ENCODE results near the gene ADIPOR2.
A peak's percentile ranks its signal among the peaks of the same experiment; 100 is the strongest.

The ADIPOR2 gene

GRCh38 chr12:1760566-1761382, 69.9 kb downstream of the ADIPOR2 start:
- no peak for DNase-seq (ENCODE audit: low read depth, low spot score)
- H3K4me3 ChIP-seq (ENCODE audit: low read length): no peak overlapping the region

GRCh38 chr12:1761857-1762256, 71.0 kb downstream of the ADIPOR2 start:
- no peak for DNase-seq (ENCODE audit: low read depth, low spot score)

DNA sequence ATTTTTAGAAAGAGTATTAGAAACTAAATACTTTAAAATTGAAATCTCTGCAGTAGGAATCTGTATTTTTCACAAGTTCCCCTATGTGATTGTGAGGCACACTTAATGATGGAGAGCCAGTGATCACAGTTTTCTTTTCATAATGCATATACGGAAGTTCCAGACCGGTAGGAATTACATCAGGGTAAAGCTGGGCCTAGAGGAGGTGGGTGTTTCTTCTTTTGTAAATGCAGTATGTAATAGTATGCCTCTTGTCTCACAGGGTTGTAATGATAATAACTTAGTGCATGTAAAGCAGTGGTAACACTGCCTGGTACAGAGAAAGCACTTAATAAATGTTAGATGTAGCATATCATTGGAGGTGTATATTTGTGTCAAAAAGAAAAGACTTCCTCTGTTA, 72.3 kb downstream of the ADIPOR2 start:
- DNase-seq (ENCODE audit: low read depth, low spot score): no peak
- no peak overlapping the region for H3K4me3 ChIP-seq (ENCODE audit: low read length)

More at GRCh38 chr12:1761857-1762256, 71.0 kb downstream of the ADIPOR2 start:
- no peak overlapping the region for H3K4me3 ChIP-seq (ENCODE audit: low read length)

GRCh38 chr12:1766110-1766509, 75.2 kb downstream of the ADIPOR2 start:
- no peak for DNase-seq (ENCODE audit: low read depth, low spot score)
- H3K4me3 ChIP-seq (ENCODE audit: low read length): no peak overlapping the region

- no peak overlapping the region for H3K4me3 ChIP-seq (ENCODE audit: low read length)
- no peak for DNase-seq (ENCODE audit: low read depth, low spot score)
Observed at GRCh38 chr12:1767407-1768090, 76.7 kb downstream of the ADIPOR2 start.

DNA sequence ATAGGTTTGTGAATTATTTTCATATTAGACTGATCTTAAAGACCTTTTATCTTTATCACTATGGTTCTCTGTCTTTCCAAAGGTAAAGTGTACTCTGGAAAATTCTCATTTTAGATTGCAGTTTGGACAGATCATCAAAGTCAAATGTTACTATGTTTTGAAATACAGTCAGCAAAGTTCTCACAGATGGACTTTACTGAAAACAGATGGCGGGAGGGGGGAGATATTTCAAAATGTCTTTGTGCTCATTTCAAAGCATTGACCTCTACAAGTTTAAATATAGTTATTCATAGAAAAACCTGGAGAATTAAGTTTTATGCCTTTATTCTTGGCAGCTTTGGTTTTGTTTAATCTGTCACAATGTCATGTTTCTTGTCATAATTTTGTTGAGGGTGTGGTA, 77.7 kb downstream of the ADIPOR2 start:
- H3K4me3 ChIP-seq (ENCODE audit: low read length): no peak overlapping the region
- no peak for DNase-seq (ENCODE audit: low read depth, low spot score)

GRCh38 chr12:1769809-1770494, 79.1 kb downstream of the ADIPOR2 start:
- DNase-seq (ENCODE audit: low read depth, low spot score): no peak
- no peak overlapping the region for H3K4me3 ChIP-seq (ENCODE audit: low read length)

GRCh38 chr12:1773937-1774655, 83.2 kb downstream of the ADIPOR2 start:
- no peak overlapping the region for H3K4me3 ChIP-seq (ENCODE audit: low read length)
- DNase-seq (ENCODE audit: low read depth, low spot score): no peak

- H3K4me3 ChIP-seq (ENCODE audit: low read length): no peak overlapping the region
- DNase-seq (ENCODE audit: low read depth, low spot score): no peak
Observed at GRCh38 chr12:1776170-1776921, 85.5 kb downstream of the ADIPOR2 start.

- no peak for DNase-seq (ENCODE audit: low read depth, low spot score)
Observed at GRCh38 chr12:1777798-1778197, 86.9 kb downstream of the ADIPOR2 start.

DNA sequence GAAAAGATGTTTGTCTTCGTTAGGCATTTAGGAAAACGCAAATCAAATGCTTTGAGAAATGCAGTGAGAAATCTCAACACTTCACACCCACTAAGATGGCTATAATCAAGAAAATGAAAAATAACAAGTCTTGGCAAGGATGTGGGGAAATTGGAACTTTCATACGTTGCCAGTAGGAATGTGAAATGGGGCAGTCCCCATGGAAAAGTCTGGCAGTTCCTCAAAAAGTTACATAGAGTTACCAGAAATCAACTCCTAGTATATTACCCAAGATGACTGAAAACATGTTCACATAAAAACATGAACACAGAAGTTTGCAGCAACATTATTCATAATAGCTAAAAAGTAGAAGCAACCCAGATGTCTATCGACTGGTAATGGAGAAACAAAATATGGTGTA, 88.0 kb downstream of the ADIPOR2 start:
- H3K4me3 ChIP-seq (ENCODE audit: low read length): no peak overlapping the region
- DNase-seq (ENCODE audit: low read depth, low spot score): no peak

More at GRCh38 chr12:1777798-1778197, 86.9 kb downstream of the ADIPOR2 start:
- H3K4me3 ChIP-seq (ENCODE audit: low read length): no peak overlapping the region

GRCh38 chr12:1779783-1780182, 88.9 kb downstream of the ADIPOR2 start:
- no peak for DNase-seq (ENCODE audit: low read depth, low spot score)
- H3K4me3 ChIP-seq (ENCODE audit: low read length): no peak overlapping the region

GRCh38 chr12:1781772-1782171, 90.9 kb downstream of the ADIPOR2 start:
- no peak for DNase-seq (ENCODE audit: low read depth, low spot score)
- H3K4me3 ChIP-seq (ENCODE audit: low read length): no peak overlapping the region

DNA sequence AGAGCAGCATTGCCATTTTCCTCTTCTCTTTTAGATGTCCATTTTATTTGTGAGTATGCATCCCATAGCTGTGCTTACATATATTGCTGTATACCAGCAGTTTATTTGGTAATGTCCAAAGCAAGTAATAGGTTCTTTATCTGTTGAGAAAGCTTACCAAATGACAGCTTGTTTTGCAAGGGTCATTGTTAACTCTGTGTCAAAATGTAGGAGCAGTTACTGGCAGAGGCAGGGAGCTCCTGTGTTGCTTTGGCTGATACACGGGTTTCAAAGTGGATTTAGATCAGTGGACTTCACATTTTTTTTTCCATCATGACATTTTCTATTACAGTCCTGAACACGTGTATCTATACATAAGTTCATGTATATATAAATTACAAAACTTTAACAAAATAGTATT, 91.3 kb downstream of the ADIPOR2 start:
- no peak for DNase-seq (ENCODE audit: low read depth, low spot score)
- H3K4me3 ChIP-seq (ENCODE audit: low read length): no peak overlapping the region

DNA sequence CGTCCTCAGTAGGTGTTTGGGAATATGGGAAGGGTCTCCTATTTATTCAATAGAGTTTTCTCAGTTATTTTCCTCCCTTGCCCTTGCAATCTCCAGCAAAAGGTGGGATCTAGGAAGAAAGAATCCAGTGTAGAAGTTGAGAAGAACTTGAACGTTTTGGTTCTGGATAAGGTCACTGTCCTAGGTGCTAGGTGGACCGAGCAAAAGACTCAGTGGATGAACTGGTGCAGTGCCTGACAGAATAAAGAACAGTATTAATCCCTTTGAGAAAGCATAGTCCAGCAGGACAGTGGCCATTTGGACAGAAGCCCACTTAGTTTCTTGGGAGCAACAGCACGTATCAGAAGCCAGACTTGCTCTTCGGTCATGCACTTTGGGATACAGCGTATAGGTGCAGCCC, 96.8 kb downstream of the ADIPOR2 start:
- no peak for DNase-seq (ENCODE audit: low read depth, low spot score)
- no peak overlapping the region for H3K4me3 ChIP-seq (ENCODE audit: low read length)

DNA sequence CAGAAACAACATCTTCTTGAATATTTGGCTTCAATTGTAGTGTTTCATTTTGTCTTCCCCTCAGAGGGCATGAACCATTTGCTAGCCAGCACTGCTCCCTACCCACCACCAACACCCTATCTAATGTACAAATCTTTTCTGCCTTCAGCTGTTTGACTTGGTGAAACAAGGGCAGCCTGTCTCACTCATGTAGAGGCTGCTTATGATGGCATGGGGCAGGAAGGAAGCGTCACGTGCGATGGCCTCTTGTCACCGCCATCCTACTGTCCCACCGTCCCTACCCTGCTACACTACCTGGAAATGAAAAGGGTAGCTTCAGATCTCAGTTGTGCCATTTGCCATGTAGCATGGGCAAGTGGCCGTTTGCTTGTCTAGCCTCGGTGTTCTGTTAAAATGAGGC, 99.6 kb downstream of the ADIPOR2 start:
- H3K4me3 ChIP-seq (ENCODE audit: low read length): no peak overlapping the region
- DNase-seq (ENCODE audit: low read depth, low spot score): no peak

GRCh38 chr12:1791104-1791841, 100.4 kb downstream of the ADIPOR2 start:
- H3K4me3 ChIP-seq (ENCODE audit: low read length): no peak overlapping the region
- DNase-seq (ENCODE audit: low read depth, low spot score): peak; percentile 67

DNA sequence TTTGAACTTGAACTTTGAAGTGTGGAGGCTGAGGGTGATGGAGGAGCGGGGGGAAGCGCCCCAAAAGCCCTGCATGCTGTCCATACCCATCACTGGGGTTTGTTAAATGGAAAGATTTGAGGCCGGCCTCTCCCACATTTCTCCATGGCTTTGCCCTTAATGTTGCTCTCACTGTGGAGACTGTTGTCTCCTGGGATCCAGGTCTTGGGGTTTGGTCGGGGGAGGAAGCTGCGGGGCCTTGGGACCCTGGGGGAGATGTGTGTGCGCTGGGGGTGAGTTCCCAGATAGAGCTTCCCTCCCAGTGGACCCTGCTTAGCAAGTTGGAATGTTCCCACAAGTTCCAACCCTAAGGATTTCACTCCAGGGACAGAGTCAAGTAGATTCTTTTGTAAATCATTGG, 101.5 kb downstream of the ADIPOR2 start:
- DNase-seq (ENCODE audit: low read depth, low spot score): no peak
- no peak overlapping the region for H3K4me3 ChIP-seq (ENCODE audit: low read length)

Measured in Jurkat, Clone E6-1 (cell line).